T47D (cell line): Measurements from ENCODE around the gene HHIPL1.

Source experiments
- DNase-seq, 2 experiments: peaks; one replicate each; pipeline versions ENCODE4 v3.0.0 to v3.0.0-alpha.2; 2011 to 2012; ENCODE audit warnings: low read depth in 1 of 2, low spot score in 1 of 2
- JUND ChIP-seq: IDR thresholded peaks from 2 replicates; pipeline ENCODE4 v1.6.1; 2012; ENCODE audit warnings: low read depth
- in situ Hi-C: cut with HindIII; loops from 2 replicates; pipeline ENCODE4 v1.10.0; 2016; ENCODE audit warnings: low sequenced_read_pairs, low pct_unique_long_range_greater_than_20kb

The HHIPL1 gene

GRCh38 chr14:99701260-99701659, 56.3 kb downstream of the HHIPL1 start:
- in situ Hi-C loops = no loop called here
- DNase-seq = no peak
- TF ChIP-seq JUND = no peak

- no peak for TF ChIP-seq JUND
- in situ Hi-C loops = no loop called here
- no peak for DNase-seq
Measured at GRCh38 chr14:99702115-99702514, 57.2 kb downstream of the HHIPL1 start.

GRCh38 chr14:99703381-99703780, 58.5 kb downstream of the HHIPL1 start:
- in situ Hi-C loops = no loop called here
- no peak for TF ChIP-seq JUND
- no peak for DNase-seq

GRCh38 chr14:99704037-99704436, 59.1 kb downstream of the HHIPL1 start:
- DNase-seq = no peak
- TF ChIP-seq JUND = no peak
- in situ Hi-C loops = no loop called here

GRCh38 chr14:99706107-99706900, 61.4 kb downstream of the HHIPL1 start:
- in situ Hi-C loops = no loop called here
- TF ChIP-seq JUND = no peak
- no peak for DNase-seq

GRCh38 chr14:99707420-99707819, 62.5 kb downstream of the HHIPL1 start:
- TF ChIP-seq JUND = no peak
- in situ Hi-C loops = no loop called here

GRCh38 chr14:99707921-99708320, 63.0 kb downstream of the HHIPL1 start:
- no peak for TF ChIP-seq JUND
- in situ Hi-C loops = no loop called here
- DNase-seq = no peak

More at GRCh38 chr14:99707420-99707819, 62.5 kb downstream of the HHIPL1 start:
- no peak for DNase-seq

- in situ Hi-C loops = no loop called here
- DNase-seq = no peak
- no peak for TF ChIP-seq JUND
Measured at GRCh38 chr14:99708449-99708848, 63.5 kb downstream of the HHIPL1 start.

GRCh38 chr14:99713972-99714371, 69.0 kb downstream of the HHIPL1 start:
- in situ Hi-C loops = no loop called here
- DNase-seq = no peak
- no peak for TF ChIP-seq JUND

- in situ Hi-C loops = no loop called here
- DNase-seq = no peak
- no peak for TF ChIP-seq JUND
Measured at GRCh38 chr14:99715266-99716000, 70.5 kb downstream of the HHIPL1 start.

GRCh38 chr14:99716091-99716849, 71.3 kb downstream of the HHIPL1 start:
- in situ Hi-C loops = no loop called here
- no peak for DNase-seq
- TF ChIP-seq JUND = no peak

- TF ChIP-seq JUND = no peak
- DNase-seq = no peak
- in situ Hi-C loops = no loop called here
Measured at GRCh38 chr14:99716850-99717681, 72.1 kb downstream of the HHIPL1 start.

GRCh38 chr14:99717682-99718013, 72.7 kb downstream of the HHIPL1 start:
- no peak for DNase-seq
- TF ChIP-seq JUND = no peak
- in situ Hi-C loops = no loop called here
